AG10803 (cell line): Measurements from ENCODE around the gene ATP1A4.

Experiments used
- DNase-seq: peaks from one replicate; pipeline ENCODE4 v3.0.0; 2010; ENCODE audit warnings: low read depth
- H3K4me3 ChIP-seq: 2 replicates; pipeline ENCODE4 v1.5.1; 2011; ENCODE audit warnings: mild to moderate bottlenecking, low read length, control low read depth
- CTCF ChIP-seq: conservative IDR thresholded peaks from 2 replicates; pipeline ENCODE4 v1.5.1; 2011; ENCODE audit warnings: mild to moderate bottlenecking, low read length, control low read depth, inconsistent platforms

ATP1A4 gene

DNA sequence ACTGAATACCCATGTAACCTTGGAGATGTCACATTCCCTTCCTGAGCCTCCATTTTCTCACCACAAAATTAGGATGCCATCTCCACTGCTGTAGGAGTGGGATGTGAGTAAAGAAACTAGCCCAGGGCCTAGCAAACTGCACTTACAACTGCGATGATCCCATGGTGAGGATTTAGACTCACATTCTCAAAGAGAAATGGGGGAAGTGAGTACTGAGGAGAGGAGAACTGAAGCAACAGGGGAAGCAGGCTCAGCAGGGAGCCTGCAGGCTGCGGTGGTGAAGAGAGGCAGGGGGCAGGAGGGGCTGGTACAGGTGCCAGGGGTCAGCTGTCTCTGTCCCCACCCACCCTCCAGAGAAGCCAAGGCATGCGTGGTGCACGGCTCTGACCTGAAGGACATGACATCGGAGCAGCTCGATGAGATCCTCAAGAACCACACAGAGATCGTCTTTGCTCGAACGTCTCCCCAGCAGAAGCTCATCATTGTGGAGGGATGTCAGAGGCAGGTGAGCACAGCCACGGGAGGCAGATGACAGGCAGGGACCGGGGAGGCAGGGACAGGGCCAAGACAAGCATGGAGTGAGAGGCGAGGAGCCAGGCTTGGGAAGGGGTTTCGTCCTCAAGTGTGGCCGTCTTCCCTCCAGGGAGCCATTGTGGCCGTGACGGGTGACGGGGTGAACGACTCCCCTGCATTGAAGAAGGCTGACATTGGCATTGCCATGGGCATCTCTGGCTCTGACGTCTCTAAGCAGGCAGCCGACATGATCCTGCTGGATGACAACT lies 16.4 kb upstream of the ATP1A4 start:
- no peak overlapping the region for H3K4me3 ChIP-seq
- TF ChIP-seq CTCF, result no peak
- no peak for DNase-seq

GRCh38 chr1:160136121-160136925 lies 15.1 kb upstream of the ATP1A4 start:
- DNase-seq, result no peak
- no peak overlapping the region for H3K4me3 ChIP-seq
- no peak for TF ChIP-seq CTCF

- no peak overlapping the region for H3K4me3 ChIP-seq
- DNase-seq, result no peak
- TF ChIP-seq CTCF, result no peak
These were observed 14.5 kb upstream of the ATP1A4 start for GRCh38 chr1:160136926-160137200.

- DNase-seq, result no peak
- H3K4me3 ChIP-seq, result no peak overlapping the region
- TF ChIP-seq CTCF, result no peak
These were observed 14.1 kb upstream of the ATP1A4 start for GRCh38 chr1:160137216-160137862.

GRCh38 chr1:160139840-160140239 lies 11.6 kb upstream of the ATP1A4 start:
- TF ChIP-seq CTCF, result no peak
- no peak for DNase-seq

DNA sequence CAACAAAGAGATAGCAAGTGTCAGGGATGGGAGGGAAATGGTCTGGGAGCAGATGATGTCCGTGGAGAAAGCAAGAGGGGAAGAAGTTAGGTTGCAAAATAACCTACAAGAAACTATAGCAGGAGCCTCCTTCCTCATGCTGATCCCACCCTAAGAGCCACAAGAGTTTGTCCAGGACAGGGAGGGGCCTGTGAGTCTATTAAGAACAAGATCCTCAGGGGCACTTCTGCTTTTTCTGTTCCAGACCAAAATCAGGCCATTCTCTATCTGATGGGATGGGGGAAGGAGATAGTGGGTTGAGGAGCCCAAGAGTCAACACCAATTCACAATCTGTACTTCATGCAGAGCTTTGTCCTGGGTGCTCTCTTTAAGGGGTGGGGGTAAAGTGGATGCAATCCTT lies 7.7 kb upstream of the ATP1A4 start:
- no peak overlapping the region for H3K4me3 ChIP-seq
- no peak for TF ChIP-seq CTCF
- DNase-seq, result no peak

More at GRCh38 chr1:160139840-160140239, 11.6 kb upstream of the ATP1A4 start:
- H3K4me3 ChIP-seq, result no peak overlapping the region
